ENCODE results near the gene GALNTL6.

The GALNTL6 gene

GRCh38 chr4:172143605-172144314 lies 330.6 kb downstream of the GALNTL6 start:
- no peak overlapping the region for H3K4me3 Mint-ChIP-seq
- no peak for DNase-seq
- no peaks in the 10 kb centered on the region for H3K36me3 Mint-ChIP-seq (ENCODE audit: low read depth)
- no peaks in the 10 kb centered on the region for H3K27me3 Mint-ChIP-seq
- no peak for ATAC-seq
- no peaks in the 10 kb centered on the region for H3K4me1 Mint-ChIP-seq
- peaks cover 5% of the 10 kb centered on the region for H3K9me3 Mint-ChIP-seq
- no peak overlapping the region for H3K27ac Mint-ChIP-seq

GRCh38 chr4:172147687-172148086 lies 334.5 kb downstream of the GALNTL6 start:
- ATAC-seq (no peak), DNase-seq (no peak)
- peaks cover 5% of the 10 kb centered on the region for H3K9me3 Mint-ChIP-seq
- no peak overlapping the region for H3K4me3 Mint-ChIP-seq
- H3K27ac Mint-ChIP-seq = no peak overlapping the region
- no peaks in the 10 kb centered on the region for H3K36me3 Mint-ChIP-seq (ENCODE audit: low read depth)
- H3K27me3 Mint-ChIP-seq = no peaks in the 10 kb centered on the region
- no peaks in the 10 kb centered on the region for H3K4me1 Mint-ChIP-seq

- Mint-ChIP-seq H3K4me3 (no peak overlapping the region), H3K4me1 (no peaks in the 10 kb centered on the region), H3K36me3 (ENCODE audit: low read depth) (no peaks in the 10 kb centered on the region), H3K27ac (no peak overlapping the region), H3K9me3 (no peaks in the 10 kb centered on the region), H3K27me3 (no peaks in the 10 kb centered on the region)
- ATAC-seq (no peak), DNase-seq (no peak)
Measured at GRCh38 chr4:172149329-172149728, 336.1 kb downstream of the GALNTL6 start.

GRCh38 chr4:172152284-172152683 lies 339.1 kb downstream of the GALNTL6 start:
- Mint-ChIP-seq H3K9me3 (no peaks in the 10 kb centered on the region), H3K27ac (no peak overlapping the region), H3K36me3 (ENCODE audit: low read depth) (no peaks in the 10 kb centered on the region), H3K4me3 (no peak overlapping the region), H3K27me3 (no peaks in the 10 kb centered on the region), H3K4me1 (no peaks in the 10 kb centered on the region)
- ATAC-seq = no peak
- no peak for DNase-seq

GRCh38 chr4:172153719-172154118 lies 340.5 kb downstream of the GALNTL6 start:
- H3K4me3 Mint-ChIP-seq = no peak overlapping the region
- ATAC-seq (no peak), DNase-seq (no peak)
- no peaks in the 10 kb centered on the region for H3K27me3 Mint-ChIP-seq
- H3K27ac Mint-ChIP-seq = no peak overlapping the region
- H3K4me1 Mint-ChIP-seq = no peaks in the 10 kb centered on the region
- H3K9me3 Mint-ChIP-seq = no peaks in the 10 kb centered on the region
- H3K36me3 Mint-ChIP-seq (ENCODE audit: low read depth) = no peaks in the 10 kb centered on the region

- ATAC-seq (no peak), DNase-seq (no peak)
- H3K9me3 Mint-ChIP-seq = no peaks in the 10 kb centered on the region
- no peak overlapping the region for H3K4me3 Mint-ChIP-seq
- no peaks in the 10 kb centered on the region for H3K4me1 Mint-ChIP-seq
- no peak overlapping the region for H3K27ac Mint-ChIP-seq
- H3K36me3 Mint-ChIP-seq (ENCODE audit: low read depth) = no peaks in the 10 kb centered on the region
- no peaks in the 10 kb centered on the region for H3K27me3 Mint-ChIP-seq
Measured at GRCh38 chr4:172155838-172156345, 342.7 kb downstream of the GALNTL6 start.

- DNase-seq (no peak), ATAC-seq (no peak)
- Mint-ChIP-seq H3K4me3 (no peak overlapping the region), H3K36me3 (ENCODE audit: low read depth) (no peaks in the 10 kb centered on the region), H3K27ac (no peak overlapping the region), H3K9me3 (no peaks in the 10 kb centered on the region), H3K27me3 (no peaks in the 10 kb centered on the region), H3K4me1 (no peaks in the 10 kb centered on the region)
Measured at GRCh38 chr4:172157946-172158345, 344.7 kb downstream of the GALNTL6 start.

- Mint-ChIP-seq H3K4me1 (no peaks in the 10 kb centered on the region), H3K9me3 (peaks cover under 1% of the 10 kb centered on the region), H3K27ac (no peak overlapping the region), H3K36me3 (ENCODE audit: low read depth) (no peaks in the 10 kb centered on the region), H3K27me3 (no peaks in the 10 kb centered on the region), H3K4me3 (no peak overlapping the region)
- DNase-seq = no peak
- ATAC-seq = no peak
Measured at GRCh38 chr4:172163215-172163614, 350.0 kb downstream of the GALNTL6 start.

GRCh38 chr4:172168888-172169287 lies 355.7 kb downstream of the GALNTL6 start:
- DNase-seq (no peak), ATAC-seq (no peak)
- H3K36me3 Mint-ChIP-seq (ENCODE audit: low read depth) = no peaks in the 10 kb centered on the region
- no peaks in the 10 kb centered on the region for H3K4me1 Mint-ChIP-seq
- H3K9me3 Mint-ChIP-seq = peaks cover 9% of the 10 kb centered on the region
- H3K27me3 Mint-ChIP-seq = no peaks in the 10 kb centered on the region
- H3K4me3 Mint-ChIP-seq = no peak overlapping the region
- H3K27ac Mint-ChIP-seq = no peak overlapping the region

GRCh38 chr4:172169871-172170270 lies 356.7 kb downstream of the GALNTL6 start:
- no peaks in the 10 kb centered on the region for H3K27me3 Mint-ChIP-seq
- peaks cover 9% of the 10 kb centered on the region for H3K9me3 Mint-ChIP-seq
- no peak overlapping the region for H3K27ac Mint-ChIP-seq
- DNase-seq = no peak
- no peaks in the 10 kb centered on the region for H3K4me1 Mint-ChIP-seq
- H3K36me3 Mint-ChIP-seq (ENCODE audit: low read depth) = no peaks in the 10 kb centered on the region
- no peak overlapping the region for H3K4me3 Mint-ChIP-seq
- ATAC-seq = no peak

GRCh38 chr4:172173206-172173605 lies 360.0 kb downstream of the GALNTL6 start:
- no peak overlapping the region for H3K27ac Mint-ChIP-seq
- H3K36me3 Mint-ChIP-seq (ENCODE audit: low read depth) = no peaks in the 10 kb centered on the region
- no peak overlapping the region for H3K4me3 Mint-ChIP-seq
- H3K9me3 Mint-ChIP-seq = peaks cover 8% of the 10 kb centered on the region
- DNase-seq (no peak), ATAC-seq (no peak)
- H3K27me3 Mint-ChIP-seq = no peaks in the 10 kb centered on the region
- no peaks in the 10 kb centered on the region for H3K4me1 Mint-ChIP-seq

- Mint-ChIP-seq H3K4me3 (no peak overlapping the region), H3K27me3 (no peaks in the 10 kb centered on the region), H3K9me3 (peaks cover 4% of the 10 kb centered on the region), H3K36me3 (ENCODE audit: low read depth) (no peaks in the 10 kb centered on the region), H3K4me1 (no peaks in the 10 kb centered on the region), H3K27ac (no peak overlapping the region)
- no peak for DNase-seq
- ATAC-seq = no peak
Measured at GRCh38 chr4:172177382-172177781, 364.2 kb downstream of the GALNTL6 start.

GRCh38 chr4:172188248-172188988 lies 375.2 kb downstream of the GALNTL6 start:
- no peak overlapping the region for H3K4me3 Mint-ChIP-seq
- H3K36me3 Mint-ChIP-seq (ENCODE audit: low read depth) = no peaks in the 10 kb centered on the region
- no peaks in the 10 kb centered on the region for H3K4me1 Mint-ChIP-seq
- ATAC-seq (no peak), DNase-seq (no peak)
- H3K9me3 Mint-ChIP-seq = no peaks in the 10 kb centered on the region
- H3K27ac Mint-ChIP-seq = no peak overlapping the region
- no peaks in the 10 kb centered on the region for H3K27me3 Mint-ChIP-seq

- DNase-seq (no peak), ATAC-seq (no peak)
- Mint-ChIP-seq H3K36me3 (ENCODE audit: low read depth) (no peaks in the 10 kb centered on the region), H3K27me3 (no peaks in the 10 kb centered on the region), H3K4me3 (no peak overlapping the region), H3K9me3 (peaks cover 12% of the 10 kb centered on the region), H3K27ac (no peak overlapping the region), H3K4me1 (no peaks in the 10 kb centered on the region)
Measured at GRCh38 chr4:172202480-172203076, 389.4 kb downstream of the GALNTL6 start.

- no peak for ATAC-seq
- no peak overlapping the region for H3K4me3 Mint-ChIP-seq
- no peaks in the 10 kb centered on the region for H3K4me1 Mint-ChIP-seq
- peaks cover 5% of the 10 kb centered on the region for H3K9me3 Mint-ChIP-seq
- H3K27me3 Mint-ChIP-seq = no peaks in the 10 kb centered on the region
- no peak overlapping the region for H3K27ac Mint-ChIP-seq
- no peak for DNase-seq
- H3K36me3 Mint-ChIP-seq (ENCODE audit: low read depth) = no peaks in the 10 kb centered on the region
Measured at GRCh38 chr4:172207258-172207657, 394.1 kb downstream of the GALNTL6 start.
